Nucleus accumbens (tissue), 56 donors: Measurements from ENCODE around the gene ENDOG.
A peak's percentile ranks its signal among the peaks of the same experiment; 100 is the strongest.
"Not testable (repeated sequence)": the region's sequence is repeated elsewhere in the genome, so short reads cannot be mapped to it uniquely, and the experiment has no call there.

Experiments used
- DNase-seq, 56 donors: peaks; one replicate each; lab custom pipeline; 2025; lab: John Stamatoyannopoulos, UW

Gene ENDOG

DNA sequence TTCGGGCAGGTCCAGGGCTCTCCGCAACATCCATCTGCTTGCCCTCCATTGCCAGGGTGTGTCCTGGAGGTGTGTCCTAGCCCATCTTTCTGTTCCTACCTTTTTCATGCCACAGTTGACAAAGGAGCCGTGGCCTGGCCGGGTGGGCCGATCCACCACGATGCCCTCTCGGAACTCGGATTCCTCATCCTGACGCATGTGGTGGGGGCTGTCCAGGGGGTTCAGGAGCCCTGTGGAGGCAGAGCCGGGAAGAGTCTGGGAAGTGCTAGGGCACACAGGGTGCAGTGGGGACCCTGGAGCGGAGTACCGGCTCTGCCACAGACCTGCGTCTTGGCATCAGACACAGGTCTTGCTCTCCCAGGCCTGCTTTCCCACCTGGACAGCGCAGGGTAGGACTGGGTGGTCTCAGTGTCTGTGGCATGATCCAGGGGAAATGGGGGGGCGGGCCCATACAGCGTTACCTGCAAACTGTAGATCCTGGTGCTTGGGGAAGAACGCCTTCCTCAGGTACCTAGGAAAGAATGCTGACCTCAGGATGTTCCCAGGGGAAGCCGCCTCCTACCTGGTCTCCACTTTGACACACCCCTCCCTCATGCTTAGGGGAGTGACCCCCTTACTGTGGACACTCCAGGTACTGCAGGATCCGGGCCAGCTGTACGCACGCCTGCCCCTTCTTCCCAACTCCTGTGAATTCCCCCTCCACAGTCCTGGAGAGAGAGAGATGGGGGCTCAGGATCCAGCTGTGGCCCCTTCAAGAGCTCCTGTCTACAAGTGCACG is 7.8 kb downstream of the ENDOG start:
- no peak for DNase-seq

DNA sequence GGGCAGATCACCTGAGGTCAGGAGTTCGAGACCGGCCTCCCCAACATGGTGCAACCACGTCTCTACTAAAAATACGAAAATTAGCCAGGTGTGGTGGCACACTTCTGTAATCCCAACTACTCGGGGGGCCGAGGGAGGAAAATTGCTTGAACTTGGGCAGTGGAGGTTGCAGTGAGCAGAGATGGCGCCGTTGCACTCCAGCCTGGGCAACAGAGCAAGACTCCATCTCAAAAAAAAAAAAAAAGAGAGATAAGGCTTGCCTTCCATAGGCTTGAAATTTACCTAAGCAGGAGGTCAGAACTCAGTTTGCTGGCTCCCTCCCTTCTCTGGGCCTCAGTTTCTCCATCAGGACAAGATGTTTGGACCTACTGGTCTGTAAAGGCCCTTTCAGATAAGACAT is 10.0 kb downstream of the ENDOG start:
- no peak for DNase-seq

DNA sequence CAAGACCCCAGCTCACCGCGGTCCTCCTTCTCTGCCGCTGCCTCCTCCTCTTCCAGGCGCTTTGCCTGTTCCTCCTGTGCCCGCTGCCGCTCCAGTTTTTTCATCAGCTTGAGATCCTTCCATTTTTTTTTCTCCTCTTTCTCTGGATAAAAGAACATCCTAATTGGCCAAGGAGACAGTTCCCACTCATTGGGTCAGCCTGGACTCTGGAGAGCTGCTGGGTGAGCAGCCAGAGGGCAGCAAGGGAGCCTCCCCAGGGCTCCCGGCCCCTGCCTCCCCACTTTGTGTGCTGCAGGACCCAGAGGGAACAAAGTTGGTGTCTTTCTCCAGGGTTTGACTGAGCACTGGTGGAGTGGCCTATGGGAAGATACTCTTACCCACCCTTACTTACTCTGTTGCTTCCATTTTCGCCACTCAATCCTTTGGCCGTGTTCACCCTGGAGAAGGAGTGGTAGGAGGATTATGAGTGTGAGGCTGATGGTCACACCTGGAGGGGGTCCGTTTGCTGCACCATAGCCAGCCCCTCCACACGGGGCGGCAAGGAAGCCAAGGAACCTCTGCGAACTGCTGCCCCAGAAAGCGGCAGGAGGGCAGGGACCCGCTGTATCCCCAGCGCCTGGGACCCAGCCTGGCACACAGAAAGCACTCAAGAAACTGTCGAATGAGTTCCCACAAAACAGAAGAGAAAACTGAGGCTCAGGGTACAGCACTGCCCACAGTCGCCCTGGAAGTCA is 10.6 kb downstream of the ENDOG start:
- DNase-seq: no peak

DNA sequence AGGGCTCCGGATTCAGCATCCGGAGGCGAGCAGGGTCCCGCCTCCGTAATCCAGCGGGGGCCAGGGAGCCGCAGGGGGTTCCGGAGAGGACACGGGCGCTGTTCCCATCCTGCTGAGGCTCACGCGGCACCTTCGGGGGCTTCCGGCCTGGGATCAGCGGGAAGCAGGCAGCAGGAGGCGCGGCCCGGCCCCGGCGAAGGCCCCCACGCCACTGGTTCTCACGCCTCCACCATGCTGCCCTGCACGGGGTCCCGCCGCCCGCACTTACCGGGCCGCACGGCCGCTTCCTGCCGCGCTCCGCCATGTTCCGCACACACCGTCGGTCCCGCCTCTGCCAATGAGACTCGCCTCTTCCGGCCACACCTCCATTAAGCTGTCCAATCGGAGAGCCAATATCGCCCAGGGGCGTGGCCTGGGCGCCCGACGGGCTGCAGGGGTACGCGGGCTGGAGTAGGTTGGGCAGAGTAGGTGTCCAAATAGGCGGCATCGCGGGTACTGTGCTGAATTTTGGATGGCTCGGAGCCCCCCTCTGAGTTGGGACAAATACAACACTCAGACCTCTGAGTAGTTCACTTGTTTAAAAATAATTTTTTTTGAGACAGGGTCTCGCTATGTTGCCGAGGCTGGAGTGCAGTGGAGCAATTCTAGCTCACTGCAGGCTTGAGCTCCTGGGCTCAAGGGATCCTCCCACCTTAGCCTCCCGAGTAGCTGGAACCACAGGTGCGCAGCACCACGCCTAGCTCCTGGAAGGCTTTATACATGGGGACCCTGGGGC is 11.4 kb downstream of the ENDOG start, which contains the start of gene SPOUT1:
Gene SPOUT1, minus strand, starts transcription at position 318 of the 775 bp plus-strand sequence. Its CDS starts 14 bp downstream, at position 304.
- peak; percentile 56 to 95 (median 89) for DNase-seq

DNA sequence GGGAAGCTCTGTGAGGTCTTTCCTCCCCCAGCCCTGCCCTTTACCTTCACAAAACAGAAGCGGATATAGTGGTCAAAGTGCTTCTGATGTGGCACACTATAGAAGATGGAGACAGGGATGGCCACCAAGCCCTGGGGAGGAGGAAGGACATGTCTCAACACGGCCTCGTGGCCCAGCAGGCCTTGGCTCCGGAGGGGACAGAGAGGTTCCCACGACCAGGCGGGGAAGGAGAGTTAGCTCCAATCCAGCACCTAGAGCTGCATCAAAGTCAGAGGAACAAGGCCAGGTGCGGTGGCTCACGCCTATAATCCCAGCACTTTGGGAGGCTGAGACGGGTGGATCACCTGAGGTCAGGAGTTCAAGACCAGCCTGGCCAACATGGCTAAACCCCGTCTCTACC is 15.4 kb downstream of the ENDOG start:
- no peak for DNase-seq

DNA sequence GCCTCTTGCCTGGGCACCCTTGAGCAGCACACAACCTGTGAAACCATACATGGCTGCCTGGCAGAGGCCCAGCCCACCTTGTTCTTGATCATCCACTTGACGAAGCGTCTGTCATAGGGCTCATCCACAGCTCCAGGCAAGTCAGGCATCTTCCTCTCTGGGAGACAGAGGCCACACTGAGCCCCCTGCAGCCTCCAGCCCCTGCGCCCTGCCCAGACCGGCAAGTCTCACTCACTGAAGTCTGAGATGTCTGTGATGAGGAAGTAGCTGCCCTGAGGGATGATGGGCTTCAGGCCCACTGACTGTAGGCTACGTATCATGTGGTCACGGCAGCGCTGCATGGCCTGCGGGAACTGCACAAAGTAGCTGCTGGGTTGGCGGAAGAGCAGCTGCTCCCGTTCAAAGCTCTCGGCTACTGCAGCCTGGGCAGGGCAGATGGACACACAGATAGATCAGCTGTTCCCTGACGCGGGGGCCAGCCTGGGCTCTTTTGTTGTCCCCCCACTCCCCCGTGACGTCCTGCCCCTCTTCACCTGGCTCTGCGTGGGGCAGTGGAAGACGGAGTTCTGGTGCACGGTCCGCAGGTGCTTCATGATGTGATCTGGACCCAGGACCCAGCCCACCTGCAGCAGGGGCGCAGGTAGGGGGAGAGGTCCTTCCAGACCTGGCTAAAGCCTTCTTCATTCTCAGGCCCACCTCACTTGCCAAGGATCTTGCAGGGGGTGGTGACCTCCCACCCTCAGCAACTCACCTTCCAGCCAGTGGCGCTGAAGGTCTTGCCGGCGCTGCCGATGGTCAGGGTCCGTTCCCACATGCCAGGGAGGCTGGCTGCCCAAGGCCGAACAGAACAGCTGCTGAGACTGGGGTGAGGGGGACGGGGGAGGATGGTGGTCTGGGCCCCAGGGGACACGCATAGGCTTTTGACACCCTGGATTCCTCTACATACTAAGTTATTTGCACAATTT is 17.2 kb downstream of the ENDOG start:
- DNase-seq: no peak

DNA sequence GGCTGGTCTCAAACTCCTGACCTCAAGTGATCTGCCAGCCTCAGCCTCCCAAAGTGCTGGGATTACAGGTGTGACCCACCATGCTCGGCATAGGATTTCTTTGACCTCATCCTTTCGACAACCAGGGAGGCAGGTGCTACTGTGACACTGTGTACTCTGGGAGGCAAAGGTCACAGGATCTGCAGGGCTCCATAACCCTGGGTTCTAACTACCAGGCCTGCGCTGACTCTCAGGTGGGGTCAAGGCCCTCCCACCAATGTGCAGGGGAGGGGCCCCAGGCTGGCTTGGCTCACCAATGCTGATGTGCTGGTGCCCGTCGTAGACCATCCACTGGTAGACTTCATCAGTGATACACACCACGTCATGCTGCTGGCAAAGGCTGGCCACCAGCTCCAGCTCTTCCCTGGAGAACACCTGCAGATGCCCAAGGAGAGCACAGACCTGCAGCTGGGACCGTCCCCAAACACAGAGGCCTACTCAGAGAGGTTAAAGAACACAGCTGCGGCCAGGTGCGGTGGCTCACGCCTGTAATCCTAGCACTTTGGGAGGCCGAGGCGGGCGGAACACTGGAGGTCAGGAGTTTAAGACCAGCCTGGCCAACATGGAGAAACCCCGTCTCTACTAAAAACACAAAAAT is 18.3 kb downstream of the ENDOG start:
- DNase-seq: no peak

DNA sequence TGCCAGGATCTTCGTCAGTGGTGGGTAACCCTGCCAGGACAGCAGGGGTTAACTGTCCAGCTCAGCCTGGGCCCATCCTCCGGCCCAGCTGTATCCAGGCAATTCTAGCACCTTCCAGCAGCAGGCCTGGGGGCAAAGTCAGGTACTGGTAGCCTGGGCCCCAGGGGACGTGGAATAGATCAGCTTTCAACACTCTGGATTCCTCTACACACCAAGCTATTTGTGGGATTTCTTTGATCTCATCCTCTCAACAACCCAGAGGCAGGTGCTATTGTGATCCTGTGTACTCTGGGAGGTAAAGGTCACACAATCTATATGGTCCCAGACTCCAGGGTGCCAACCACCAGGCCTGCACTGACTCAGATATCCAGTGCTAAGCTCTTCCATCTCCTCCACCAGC is 20.0 kb downstream of the ENDOG start:
- no peak for DNase-seq

DNA sequence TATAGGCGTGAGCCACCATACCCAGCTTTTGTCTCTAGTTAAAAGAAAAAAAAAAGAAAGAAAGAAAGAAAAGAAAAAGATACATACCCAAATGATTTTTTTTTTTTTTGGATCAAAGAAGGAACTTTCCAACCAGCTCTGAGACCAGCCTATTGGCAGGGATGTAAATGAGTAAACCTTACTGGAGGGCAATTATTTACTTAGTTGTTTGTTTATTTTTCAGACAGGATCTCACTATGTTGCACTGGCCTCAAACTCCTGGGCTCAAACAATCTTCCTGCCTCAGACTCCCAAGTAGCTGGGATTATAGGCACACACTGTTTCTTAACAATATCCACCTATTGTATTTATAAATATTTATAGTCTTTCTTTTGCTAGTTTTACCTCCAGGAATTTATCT is 22.2 kb downstream of the ENDOG start:
- DNase-seq: no peak

DNA sequence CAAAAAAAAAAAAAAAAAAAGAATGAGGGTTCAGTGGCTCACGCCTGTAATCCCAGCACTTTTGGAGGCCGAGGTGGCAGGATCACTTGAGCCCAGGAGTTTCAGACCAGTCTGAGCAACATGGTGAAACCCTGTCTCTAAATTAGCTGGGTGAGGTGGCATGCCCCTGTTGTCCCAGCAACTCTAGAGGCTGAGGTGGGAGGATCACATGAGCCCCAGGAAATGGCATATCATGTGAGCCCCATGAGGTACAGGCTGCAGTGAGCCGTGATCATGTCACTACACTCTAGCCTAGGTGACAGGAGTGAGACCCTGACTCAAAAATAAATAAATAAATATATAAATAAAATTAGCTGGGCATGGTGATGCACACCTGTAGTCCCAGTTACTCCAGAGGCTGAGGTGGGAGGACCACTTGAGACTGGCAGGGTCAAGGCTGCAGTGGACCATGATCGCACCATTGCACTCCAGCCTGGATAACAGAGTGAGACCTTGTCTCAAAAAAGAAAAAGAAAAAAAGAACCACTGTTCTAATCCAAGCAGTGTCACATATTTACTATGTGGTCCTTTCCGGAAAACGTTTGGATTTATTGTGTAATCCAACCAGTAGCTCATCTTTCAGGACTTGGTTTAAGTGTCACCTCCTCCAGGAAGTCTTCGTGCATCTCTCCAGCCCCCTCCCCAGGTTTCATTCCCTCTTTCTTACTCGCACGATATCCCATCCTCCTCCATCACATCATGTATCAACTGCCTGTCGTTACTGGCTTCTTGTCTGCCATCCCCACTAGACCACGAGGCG is 23.6 kb downstream of the ENDOG start:
- DNase-seq: no peak

DNA sequence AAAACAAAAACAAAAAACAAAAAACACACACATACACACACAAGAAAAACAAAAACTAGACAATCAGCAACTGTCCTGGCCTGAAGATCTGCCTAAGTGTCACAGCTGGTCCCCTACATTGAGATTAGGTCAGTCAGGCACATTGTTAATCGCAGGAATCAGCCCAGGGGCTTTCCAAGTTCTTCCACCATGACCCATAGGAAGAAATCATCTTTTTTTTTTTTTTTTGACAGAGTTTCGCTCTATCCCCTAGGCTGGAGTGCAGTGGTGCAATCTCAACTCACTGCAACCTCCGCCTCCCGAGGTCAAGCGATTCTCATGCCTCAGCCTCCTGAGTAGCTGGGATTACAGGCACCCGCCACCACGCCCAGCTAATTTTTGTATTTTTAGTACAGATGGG is 24.9 kb downstream of the ENDOG start:
- not testable (repeated sequence) for DNase-seq

DNA sequence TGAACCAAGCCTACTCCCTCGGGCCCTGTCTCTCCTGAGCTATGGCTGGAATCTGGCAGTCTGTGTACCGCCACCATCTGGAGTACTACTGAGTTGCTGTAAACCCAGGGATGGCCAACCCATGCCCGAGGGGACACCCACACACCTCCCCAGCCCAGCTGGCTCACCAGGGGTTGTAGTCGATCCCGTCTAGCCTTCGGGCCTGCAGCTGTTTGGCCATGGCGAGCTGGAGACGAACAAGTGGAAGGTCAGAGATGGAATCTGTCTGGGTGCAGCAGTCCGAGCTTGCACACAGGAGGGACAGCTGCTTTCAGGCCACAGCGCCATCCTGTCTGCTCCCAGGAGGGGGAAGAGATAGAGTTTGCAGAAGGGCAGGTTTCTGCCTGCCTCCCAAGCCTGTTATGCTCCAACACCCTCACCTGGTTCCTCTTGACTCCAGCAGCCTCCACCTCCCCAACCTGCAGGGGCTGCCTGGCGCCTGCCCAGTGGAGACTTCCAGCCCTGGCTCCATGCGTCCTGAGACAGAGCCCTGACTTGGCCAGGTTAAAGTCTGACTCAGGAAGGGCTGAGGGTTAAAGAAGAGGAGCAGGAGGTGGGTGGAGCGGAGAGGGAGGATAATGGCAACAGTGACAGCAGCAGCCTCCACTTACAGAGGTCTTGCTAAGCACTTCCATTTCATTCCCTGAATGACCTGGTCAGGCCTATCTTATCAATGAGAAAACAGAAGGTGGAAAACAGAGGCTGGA is 27.1 kb downstream of the ENDOG start:
- DNase-seq: no peak

DNA sequence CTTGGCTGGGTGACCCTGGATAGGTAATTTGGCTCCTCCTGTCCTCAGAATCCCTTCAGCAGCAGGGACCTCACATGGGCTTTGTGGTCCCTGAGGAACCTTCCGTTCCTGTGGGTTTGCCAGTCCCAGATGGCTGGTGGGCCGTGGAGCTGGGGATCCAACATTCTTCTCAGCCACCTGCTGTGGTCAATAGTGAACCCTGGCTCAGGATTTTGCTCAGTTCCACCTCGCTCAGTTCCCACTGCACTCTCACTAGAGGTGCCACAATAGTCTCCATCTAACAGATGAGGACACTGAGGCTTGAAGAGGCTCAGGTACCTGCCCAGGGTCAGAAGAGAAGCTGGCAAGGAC is 28.4 kb downstream of the ENDOG start:
- DNase-seq: no peak

DNA sequence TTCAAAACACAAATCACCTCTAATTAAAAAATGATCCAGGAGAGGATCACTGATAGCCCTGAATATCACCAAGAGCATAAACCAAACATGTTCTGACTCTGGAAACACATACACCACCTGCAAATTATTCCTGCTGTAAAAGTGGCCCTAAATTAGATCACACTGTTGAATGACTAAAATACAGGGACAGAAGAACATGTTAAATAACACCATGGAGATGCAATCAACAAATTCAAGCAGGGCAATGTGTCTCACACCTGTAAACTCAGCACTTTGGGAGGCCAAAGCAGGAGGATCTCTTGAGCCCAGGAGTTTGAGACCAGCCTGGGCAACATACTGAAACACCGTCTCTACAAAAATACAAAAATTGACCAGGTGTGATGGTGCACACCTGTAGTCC is 29.5 kb downstream of the ENDOG start:
- no peak for DNase-seq

DNA sequence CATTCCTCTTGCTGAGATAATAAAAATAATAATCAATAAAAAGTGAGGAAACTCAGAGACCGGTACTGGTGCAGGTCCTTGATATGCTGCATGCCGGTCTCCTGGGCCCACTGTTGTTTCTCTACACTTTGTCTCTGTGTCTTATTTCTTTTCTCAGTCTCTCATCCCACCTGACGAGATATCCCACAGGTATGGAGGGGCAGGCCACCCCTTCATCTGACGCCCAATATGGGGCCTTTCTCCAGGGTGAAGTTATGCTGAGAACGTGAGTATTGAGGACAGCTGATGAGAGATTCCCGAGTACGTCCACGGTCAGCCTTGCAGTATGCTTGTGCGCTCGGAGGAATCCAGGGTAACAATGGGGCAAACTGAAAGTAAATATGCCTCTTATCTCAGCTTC is 32.7 kb downstream of the ENDOG start:
- DNase-seq: not testable (repeated sequence)

DNA sequence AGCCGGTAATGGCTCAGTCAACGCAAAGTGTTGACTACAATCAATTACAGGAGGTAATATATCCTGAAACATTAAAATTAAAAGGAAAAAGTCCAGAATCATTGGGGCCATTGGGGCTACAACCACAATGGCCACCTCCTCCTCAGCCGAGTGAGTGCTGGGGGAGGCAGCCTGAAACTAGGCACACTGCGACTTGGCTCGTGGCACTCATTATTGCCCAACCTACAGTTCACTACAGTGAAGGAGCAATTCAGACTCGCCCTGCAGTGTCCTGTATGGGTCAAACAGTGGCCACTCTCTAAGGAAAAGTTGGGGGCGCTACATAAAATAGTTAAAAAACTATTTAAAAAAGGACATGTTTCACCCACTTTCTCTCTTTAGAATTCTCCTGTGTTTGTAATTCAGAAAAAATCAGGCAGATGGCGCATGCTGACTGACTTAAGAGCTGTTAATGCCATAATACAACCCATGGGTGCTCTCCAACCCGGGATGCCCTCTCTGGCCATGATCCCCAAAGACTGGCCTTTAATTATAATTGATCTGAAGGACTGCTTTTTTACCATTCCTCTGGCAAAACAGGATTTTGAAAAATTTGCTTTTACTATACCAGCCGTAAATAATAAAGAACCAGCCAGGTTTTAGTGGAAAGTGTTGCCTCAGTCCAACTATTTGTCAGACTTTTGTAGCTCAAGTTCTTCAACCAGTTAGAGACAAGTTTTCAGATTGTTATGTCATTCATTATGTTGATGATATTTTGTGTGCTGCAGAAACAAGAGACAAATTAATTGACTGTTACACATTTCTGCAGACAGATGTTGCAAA is 33.7 kb downstream of the ENDOG start:
- peak in 20 of 56 donors; percentile 2 to 64 (median 25) for DNase-seq

DNA sequence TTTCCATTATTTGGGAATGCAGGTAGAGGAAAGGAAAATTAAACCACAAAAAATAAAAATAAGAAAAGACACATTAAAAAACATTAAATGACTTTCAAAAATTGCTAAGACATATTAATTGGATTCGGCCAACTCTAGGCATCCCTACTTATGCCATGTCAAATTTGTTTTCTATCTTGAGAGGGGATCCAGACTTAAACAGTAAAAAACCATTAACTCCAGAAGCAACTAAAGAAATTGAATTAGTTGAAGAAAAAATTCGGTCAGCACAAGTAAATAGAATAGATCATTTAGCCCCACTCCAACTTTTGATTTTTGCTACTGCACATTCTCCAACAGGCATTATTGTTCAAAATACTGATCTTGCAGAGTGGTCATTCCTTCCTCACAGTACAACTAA is 34.3 kb downstream of the ENDOG start:
- not testable (repeated sequence) for DNase-seq
